ENCODE data around the gene GAS2L3.

Gene GAS2L3

GRCh38 chr12:100573292-100574186 lies at the start of gene GAS2L3:
Gene GAS2L3 (plus strand): TSS chr12:100573684. CDS start chr12:100594905, 21,221 bp downstream.
- peak; percentile 31 for DNase-seq (ENCODE audit: low read depth)
- H3K4me3 ChIP-seq (ENCODE audit: low read depth, low read length), result peak within 1 kb of the TSS; percentile 73
- no peak for TF ChIP-seq CTCF (IDR thresholded peaks at IDR 0.05; ENCODE audit: low read depth, low read length, missing control alignments)

DNA sequence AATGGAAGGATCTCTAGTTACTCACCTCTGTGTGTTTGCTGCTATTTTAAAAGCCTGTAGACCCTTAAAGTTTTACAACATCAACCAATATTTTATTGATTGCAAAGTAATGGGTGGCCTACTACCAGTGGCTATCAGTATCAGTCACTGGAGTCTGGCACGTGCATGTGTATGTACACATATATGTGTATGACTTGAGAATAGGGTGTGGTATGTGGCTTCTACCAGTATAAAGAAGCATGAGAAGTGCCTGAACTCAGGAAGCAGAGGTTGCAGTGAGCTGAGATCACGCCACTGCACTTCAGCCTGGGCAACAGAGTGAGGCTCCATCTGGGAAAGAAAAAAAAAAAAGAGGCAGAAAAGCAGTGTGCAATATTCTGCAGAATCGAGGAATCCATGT lies 45.5 kb upstream of the GAS2L3 start:
- no peak overlapping the region for H3K4me3 ChIP-seq (ENCODE audit: low read depth, low read length)
- no peak for TF ChIP-seq CTCF (IDR thresholded peaks at IDR 0.05; ENCODE audit: low read depth, low read length, missing control alignments)

GRCh38 chr12:100528471-100529127 lies 44.9 kb upstream of the GAS2L3 start:
- H3K4me3 ChIP-seq (ENCODE audit: low read depth, low read length), result no peak overlapping the region
- DNase-seq (ENCODE audit: low read depth), result no peak
- no peak for TF ChIP-seq CTCF (IDR thresholded peaks at IDR 0.05; ENCODE audit: low read depth, low read length, missing control alignments)

More for the DNA sequence above, 45.5 kb upstream of the GAS2L3 start:
- no peak for DNase-seq (ENCODE audit: low read depth)

- TF ChIP-seq CTCF (IDR thresholded peaks at IDR 0.05; ENCODE audit: low read depth, low read length, missing control alignments), result no peak
- DNase-seq (ENCODE audit: low read depth), result no peak
- no peak overlapping the region for H3K4me3 ChIP-seq (ENCODE audit: low read depth, low read length)
Observed at GRCh38 chr12:100529756-100530350, 43.6 kb upstream of the GAS2L3 start.

- no peak overlapping the region for H3K4me3 ChIP-seq (ENCODE audit: low read depth, low read length)
- no peak for DNase-seq (ENCODE audit: low read depth)
- no peak for TF ChIP-seq CTCF (IDR thresholded peaks at IDR 0.05; ENCODE audit: low read depth, low read length, missing control alignments)
Observed at GRCh38 chr12:100533376-100533775, 40.1 kb upstream of the GAS2L3 start.

GRCh38 chr12:100534625-100535227 lies 38.8 kb upstream of the GAS2L3 start:
- TF ChIP-seq CTCF (IDR thresholded peaks at IDR 0.05; ENCODE audit: low read depth, low read length, missing control alignments), result no peak
- no peak for DNase-seq (ENCODE audit: low read depth)
- no peak overlapping the region for H3K4me3 ChIP-seq (ENCODE audit: low read depth, low read length)
